Measurements from ENCODE around the gene CCNB2.
A peak's percentile ranks its signal among the peaks of the same experiment; 100 is the strongest.
"Not testable (repeated sequence)": the region's sequence is repeated elsewhere in the genome, so short reads cannot be mapped to it uniquely, and the experiment has no call there.

CCNB2 gene

DNA sequence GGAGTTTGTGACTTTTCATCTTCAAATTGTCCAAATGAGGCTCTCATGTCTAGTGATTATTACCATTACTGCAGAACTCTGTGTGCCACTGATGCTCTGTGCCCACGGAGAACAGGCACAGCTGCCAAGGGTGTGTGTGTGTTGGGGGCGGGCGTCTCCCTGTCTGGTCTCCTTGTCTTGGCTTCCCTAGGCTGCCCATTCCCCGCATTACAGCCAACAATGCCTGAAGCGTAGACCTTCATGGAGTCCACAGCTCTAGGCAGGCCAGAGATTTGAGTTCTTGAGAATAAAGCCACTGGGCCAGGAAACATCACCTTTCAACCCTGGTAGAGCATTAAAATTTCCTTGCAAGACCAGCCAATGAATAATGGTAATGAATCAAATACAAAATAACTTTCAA, 42.7 kb downstream of the CCNB2 start:
- no peak overlapping the region for H3K4me3 Mint-ChIP-seq
- ATAC-seq (replicated peaks): no peak
- no peak overlapping the region for H3K27ac Mint-ChIP-seq
- H3K4me1 Mint-ChIP-seq: peaks cover 1 to 2% of the 10 kb centered on the region in 2 donors
- peaks cover 41 to 56% of the 10 kb centered on the region in 2 donors for H3K36me3 Mint-ChIP-seq
- DNase-seq: no peak
- no peaks in the 10 kb centered on the region for H3K9me3 Mint-ChIP-seq
- H3K27me3 Mint-ChIP-seq: no peaks in the 10 kb centered on the region

DNA sequence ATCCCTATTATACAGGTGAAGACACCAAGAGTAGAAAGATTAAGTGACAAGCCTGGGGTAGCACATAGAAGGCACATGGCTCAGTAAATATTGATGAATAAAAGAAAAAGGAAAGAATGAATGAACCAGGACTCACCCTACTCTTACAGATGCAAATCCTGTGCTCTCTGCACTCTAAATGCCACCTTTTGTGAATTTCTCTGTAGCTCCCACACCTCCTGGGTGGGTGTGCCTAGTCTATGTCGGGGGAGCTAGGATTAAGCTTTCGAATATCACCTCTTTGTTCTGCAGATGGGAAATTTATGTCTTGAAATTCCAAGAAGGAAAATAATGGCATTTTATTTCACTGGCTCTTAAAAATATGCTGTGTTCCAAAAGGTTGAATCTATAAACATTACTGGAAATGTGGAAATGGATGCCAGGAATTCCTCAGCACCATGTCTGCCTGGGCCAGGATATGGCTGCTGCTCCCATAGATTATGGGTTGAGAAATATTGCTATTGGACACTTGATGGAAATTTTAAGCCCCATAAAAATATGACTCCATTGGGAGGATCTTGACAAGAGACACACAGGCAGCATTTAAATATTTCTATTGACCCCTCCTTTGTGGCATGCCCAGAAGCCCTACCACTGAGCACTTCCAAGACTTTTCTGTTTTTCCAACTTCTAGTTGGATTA, 43.3 kb downstream of the CCNB2 start:
- H3K27me3 Mint-ChIP-seq: no peaks in the 10 kb centered on the region
- H3K9me3 Mint-ChIP-seq: no peaks in the 10 kb centered on the region
- H3K4me1 Mint-ChIP-seq: peaks cover 0 to 2% of the 10 kb centered on the region in 2 donors
- DNase-seq (no peak), ATAC-seq (replicated peaks) (no peak)
- peaks cover 41 to 56% of the 10 kb centered on the region in 2 donors for H3K36me3 Mint-ChIP-seq
- no peak overlapping the region for H3K4me3 Mint-ChIP-seq
- H3K27ac Mint-ChIP-seq: no peak overlapping the region

- H3K36me3 Mint-ChIP-seq: peaks cover 45 to 62% of the 10 kb centered on the region in 2 donors
- H3K27ac Mint-ChIP-seq: no peak overlapping the region
- H3K4me3 Mint-ChIP-seq: no peak overlapping the region
- no peaks in the 10 kb centered on the region for H3K27me3 Mint-ChIP-seq
- DNase-seq: no peak
- ATAC-seq (replicated peaks): no peak
- no peaks in the 10 kb centered on the region for H3K4me1 Mint-ChIP-seq
- no peaks in the 10 kb centered on the region for H3K9me3 Mint-ChIP-seq
Observed at GRCh38 chr15:59150185-59150584, 45.2 kb downstream of the CCNB2 start.

GRCh38 chr15:59152694-59153450, 47.9 kb downstream of the CCNB2 start:
- H3K4me3 Mint-ChIP-seq: no peak overlapping the region
- no peaks in the 10 kb centered on the region for H3K27me3 Mint-ChIP-seq
- H3K36me3 Mint-ChIP-seq: peaks cover 38 to 68% of the 10 kb centered on the region in 2 donors
- ATAC-seq (replicated peaks) (no peak), DNase-seq (no peak)
- H3K27ac Mint-ChIP-seq: no peak overlapping the region
- no peaks in the 10 kb centered on the region for H3K9me3 Mint-ChIP-seq
- H3K4me1 Mint-ChIP-seq: no peaks in the 10 kb centered on the region

DNA sequence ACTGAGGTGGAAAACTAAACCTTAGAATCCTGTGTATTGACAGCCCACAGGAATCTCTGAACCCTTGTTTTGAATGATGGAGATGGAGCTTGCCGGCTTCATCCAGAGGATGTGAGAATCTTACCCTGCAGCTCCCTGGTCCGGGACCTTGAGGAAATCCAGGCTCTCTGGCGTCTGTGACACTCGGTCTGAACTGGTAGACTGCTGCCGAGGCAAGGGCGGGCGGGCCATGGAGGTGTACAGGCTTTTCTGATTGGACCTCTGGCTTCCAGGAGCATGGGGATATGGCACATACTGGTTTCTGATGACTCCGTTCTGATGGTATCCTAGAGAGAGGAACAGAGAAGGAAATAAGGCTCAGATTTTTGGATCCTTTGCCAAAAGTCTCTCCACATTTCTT, 48.5 kb downstream of the CCNB2 start:
- no peak for DNase-seq
- H3K36me3 Mint-ChIP-seq: peaks cover 41 to 70% of the 10 kb centered on the region in 2 donors
- no peaks in the 10 kb centered on the region for H3K27me3 Mint-ChIP-seq
- H3K9me3 Mint-ChIP-seq: no peaks in the 10 kb centered on the region
- ATAC-seq (replicated peaks): no peak
- no peak overlapping the region for H3K27ac Mint-ChIP-seq
- H3K4me1 Mint-ChIP-seq: no peaks in the 10 kb centered on the region
- no peak overlapping the region for H3K4me3 Mint-ChIP-seq

DNA sequence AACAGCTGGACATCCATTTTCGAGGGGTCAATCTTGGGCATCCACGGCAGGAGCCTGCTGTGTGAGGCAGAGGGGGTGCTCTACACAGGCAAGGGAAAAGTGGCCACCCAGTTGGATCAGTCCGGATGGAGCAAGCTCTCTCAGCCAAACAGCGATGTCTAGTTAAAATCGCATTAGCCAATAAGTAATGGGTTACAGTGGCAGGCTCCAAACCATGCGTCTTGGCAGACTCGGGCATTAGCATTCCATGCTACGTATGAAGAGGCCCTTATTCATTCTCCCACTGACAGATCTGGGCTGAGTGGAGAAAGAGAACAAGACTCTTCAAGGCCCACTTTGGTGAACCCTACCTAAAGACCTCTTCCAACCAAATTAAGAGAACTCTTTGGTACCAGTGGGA, 49.3 kb downstream of the CCNB2 start:
- Mint-ChIP-seq H3K27me3 (no peaks in the 10 kb centered on the region), H3K27ac (no peak overlapping the region), H3K36me3 (peaks cover 43 to 71% of the 10 kb centered on the region in 2 donors), H3K4me1 (no peaks in the 10 kb centered on the region), H3K9me3 (no peaks in the 10 kb centered on the region), H3K4me3 (no peak overlapping the region)
- DNase-seq: no peak
- ATAC-seq (replicated peaks): no peak

- H3K27ac Mint-ChIP-seq: no peak overlapping the region
- DNase-seq (no peak), ATAC-seq (replicated peaks) (no peak)
- no peaks in the 10 kb centered on the region for H3K4me1 Mint-ChIP-seq
- no peaks in the 10 kb centered on the region for H3K27me3 Mint-ChIP-seq
- H3K9me3 Mint-ChIP-seq: no peaks in the 10 kb centered on the region
- peaks cover 43 to 73% of the 10 kb centered on the region in 2 donors for H3K36me3 Mint-ChIP-seq
- no peak overlapping the region for H3K4me3 Mint-ChIP-seq
Observed at GRCh38 chr15:59155431-59155830, 50.5 kb downstream of the CCNB2 start.

DNA sequence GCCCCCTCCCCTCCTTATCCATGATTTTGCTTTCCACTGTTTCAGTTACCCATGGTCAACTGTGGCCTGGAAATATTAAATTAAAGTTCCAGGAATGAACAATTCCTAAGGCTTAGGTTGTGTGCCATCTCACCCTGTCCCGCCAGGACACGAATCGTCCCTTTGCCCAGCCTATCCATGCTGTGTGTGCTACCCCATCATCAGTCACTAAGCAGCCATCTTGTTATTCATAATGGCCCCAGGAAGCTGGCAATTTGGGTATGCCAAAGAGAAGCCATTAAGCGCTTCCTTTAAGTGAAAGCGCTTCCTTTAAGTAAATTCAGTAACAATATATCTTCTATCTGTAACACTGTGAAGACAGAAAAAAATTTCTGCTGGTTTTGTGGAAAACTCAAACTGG, 52.5 kb downstream of the CCNB2 start:
- Mint-ChIP-seq H3K27ac (no peak overlapping the region), H3K9me3 (no peaks in the 10 kb centered on the region), H3K27me3 (no peaks in the 10 kb centered on the region), H3K4me1 (no peaks in the 10 kb centered on the region), H3K36me3 (peaks cover 43 to 68% of the 10 kb centered on the region in 2 donors), H3K4me3 (no peak overlapping the region)
- no peak for DNase-seq
- ATAC-seq (replicated peaks): no peak

- peak overlapping the region; percentile 48 for H3K27ac Mint-ChIP-seq
- no peak overlapping the region for H3K4me3 Mint-ChIP-seq
- no peaks in the 10 kb centered on the region for H3K27me3 Mint-ChIP-seq
- H3K4me1 Mint-ChIP-seq: peaks cover 0 to 4% of the 10 kb centered on the region in 2 donors
- no peak for DNase-seq
- no peaks in the 10 kb centered on the region for H3K9me3 Mint-ChIP-seq
- H3K36me3 Mint-ChIP-seq: peaks cover 43 to 66% of the 10 kb centered on the region in 2 donors
- ATAC-seq (replicated peaks): no peak
Observed at GRCh38 chr15:59157840-59158700, 53.1 kb downstream of the CCNB2 start.

DNA sequence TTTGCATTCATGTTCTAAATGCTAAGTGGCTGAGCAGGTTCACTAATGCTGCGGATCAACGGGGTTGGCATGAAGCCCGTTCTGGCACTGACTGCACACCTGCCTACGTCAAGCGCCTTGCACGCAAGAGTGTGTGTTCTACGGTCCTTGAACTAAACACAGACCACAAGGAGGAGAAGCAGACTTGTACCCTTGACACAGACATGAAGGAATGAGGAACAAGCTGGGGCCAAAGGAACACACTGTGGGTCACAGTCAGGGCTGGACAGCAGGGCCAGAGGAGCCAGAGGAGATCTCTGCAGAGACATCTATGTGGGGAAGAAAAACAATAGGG, 53.7 kb downstream of the CCNB2 start:
- Mint-ChIP-seq H3K36me3 (peaks cover 41 to 63% of the 10 kb centered on the region in 2 donors), H3K4me3 (no peak overlapping the region), H3K4me1 (peaks cover 0 to 4% of the 10 kb centered on the region in 2 donors), H3K9me3 (no peaks in the 10 kb centered on the region), H3K27me3 (no peaks in the 10 kb centered on the region), H3K27ac (peak overlapping the region; percentile 48)
- no peak for ATAC-seq (replicated peaks)
- no peak for DNase-seq

GRCh38 chr15:59159210-59159609, 54.3 kb downstream of the CCNB2 start:
- H3K27ac Mint-ChIP-seq: no peak overlapping the region
- no peak for ATAC-seq (replicated peaks)

GRCh38 chr15:59160880-59161593, 56.1 kb downstream of the CCNB2 start:
- no peak for DNase-seq

More at GRCh38 chr15:59159210-59159609, 54.3 kb downstream of the CCNB2 start:
- H3K4me1 Mint-ChIP-seq: peaks cover 0 to 4% of the 10 kb centered on the region in 2 donors
- H3K27me3 Mint-ChIP-seq: no peaks in the 10 kb centered on the region
- H3K36me3 Mint-ChIP-seq: peaks cover 42 to 65% of the 10 kb centered on the region in 2 donors
- no peak overlapping the region for H3K4me3 Mint-ChIP-seq
- no peak for DNase-seq
- no peaks in the 10 kb centered on the region for H3K9me3 Mint-ChIP-seq

GRCh38 chr15:59162080-59162479, 57.1 kb downstream of the CCNB2 start:
- not testable (repeated sequence) for ATAC-seq (replicated peaks); H3K4me1 Mint-ChIP-seq; DNase-seq; H3K4me3 Mint-ChIP-seq; H3K9me3 Mint-ChIP-seq; H3K27ac Mint-ChIP-seq; H3K27me3 Mint-ChIP-seq
- H3K36me3 Mint-ChIP-seq: peaks cover 53 to 76% of the 10 kb centered on the region in 2 donors

More at GRCh38 chr15:59160880-59161593, 56.1 kb downstream of the CCNB2 start:
- peaks cover 3 to 4% of the 10 kb centered on the region in 2 donors for H3K4me1 Mint-ChIP-seq
- no peaks in the 10 kb centered on the region for H3K9me3 Mint-ChIP-seq
- peaks cover 46 to 70% of the 10 kb centered on the region in 2 donors for H3K36me3 Mint-ChIP-seq
- H3K27me3 Mint-ChIP-seq: no peaks in the 10 kb centered on the region
- H3K27ac Mint-ChIP-seq: no peak overlapping the region
- peak; percentile 60 to 62 for ATAC-seq (replicated peaks)
- no peak overlapping the region for H3K4me3 Mint-ChIP-seq

GRCh38 chr15:59165726-59166125, 60.8 kb downstream of the CCNB2 start:
- Mint-ChIP-seq H3K9me3 (no peaks in the 10 kb centered on the region), H3K27me3 (no peaks in the 10 kb centered on the region), H3K27ac (peak overlapping the region; percentile 56), H3K4me1 (peaks cover 18 to 25% of the 10 kb centered on the region in 2 donors), H3K4me3 (no peak overlapping the region), H3K36me3 (peaks cover 52 to 80% of the 10 kb centered on the region in 2 donors)
- no peak for ATAC-seq (replicated peaks)
- no peak for DNase-seq
